ENCODE data around the gene SLC37A3. TPM values are rescaled to one million over a fixed set of nuclear protein-coding genes. Genes with fewer than 3 reads are reported as not detected.

Gene SLC37A3
- total RNA-seq, 1 donor from 2014 or later = 31.1 TPM

DNA sequence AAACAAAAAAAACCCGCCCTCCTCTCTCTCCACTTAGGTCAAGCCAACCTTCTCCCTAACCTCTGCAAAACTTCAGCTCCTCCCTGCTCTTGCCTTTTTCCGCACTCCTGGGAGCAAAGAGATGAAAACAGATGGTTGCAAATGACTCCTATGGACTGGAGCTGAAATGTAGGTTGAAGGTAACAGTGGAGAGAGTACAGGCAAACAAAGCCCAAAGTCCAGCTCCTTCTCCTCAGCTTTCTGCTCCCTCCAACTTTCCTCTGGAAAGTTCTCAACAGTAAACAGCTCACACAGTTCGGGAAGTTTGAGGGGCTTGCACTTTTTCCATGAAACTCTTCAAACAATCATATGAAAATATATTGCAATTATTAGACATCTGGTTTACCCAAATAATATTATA is 90.3 kb downstream of the SLC37A3 start:
- Histone ChIP-seq H3K27me3 (ENCODE audit: low read depth) (no peaks in the 10 kb centered on the region), H3K9me3 (no peaks in the 10 kb centered on the region), H3K27ac (no peak overlapping the region), H3K36me3 (no peaks in the 10 kb centered on the region), H3K4me3 (no peak overlapping the region), H3K4me1 (peaks cover 13% of the 10 kb centered on the region)
- DNase-seq (no peak), ATAC-seq (no peak)
- TF ChIP-seq, protein P1, sequence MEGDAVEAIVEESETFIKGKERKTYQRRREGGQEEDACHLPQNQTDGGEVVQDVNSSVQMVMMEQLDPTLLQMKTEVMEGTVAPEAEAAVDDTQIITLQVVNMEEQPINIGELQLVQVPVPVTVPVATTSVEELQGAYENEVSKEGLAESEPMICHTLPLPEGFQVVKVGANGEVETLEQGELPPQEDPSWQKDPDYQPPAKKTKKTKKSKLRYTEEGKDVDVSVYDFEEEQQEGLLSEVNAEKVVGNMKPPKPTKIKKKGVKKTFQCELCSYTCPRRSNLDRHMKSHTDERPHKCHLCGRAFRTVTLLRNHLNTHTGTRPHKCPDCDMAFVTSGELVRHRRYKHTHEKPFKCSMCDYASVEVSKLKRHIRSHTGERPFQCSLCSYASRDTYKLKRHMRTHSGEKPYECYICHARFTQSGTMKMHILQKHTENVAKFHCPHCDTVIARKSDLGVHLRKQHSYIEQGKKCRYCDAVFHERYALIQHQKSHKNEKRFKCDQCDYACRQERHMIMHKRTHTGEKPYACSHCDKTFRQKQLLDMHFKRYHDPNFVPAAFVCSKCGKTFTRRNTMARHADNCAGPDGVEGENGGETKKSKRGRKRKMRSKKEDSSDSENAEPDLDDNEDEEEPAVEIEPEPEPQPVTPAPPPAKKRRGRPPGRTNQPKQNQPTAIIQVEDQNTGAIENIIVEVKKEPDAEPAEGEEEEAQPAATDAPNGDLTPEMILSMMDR (IDR thresholded peaks at IDR 0.05) = no peak
- intact Hi-C loops (cut with DNase I) = no loop called here

DNA sequence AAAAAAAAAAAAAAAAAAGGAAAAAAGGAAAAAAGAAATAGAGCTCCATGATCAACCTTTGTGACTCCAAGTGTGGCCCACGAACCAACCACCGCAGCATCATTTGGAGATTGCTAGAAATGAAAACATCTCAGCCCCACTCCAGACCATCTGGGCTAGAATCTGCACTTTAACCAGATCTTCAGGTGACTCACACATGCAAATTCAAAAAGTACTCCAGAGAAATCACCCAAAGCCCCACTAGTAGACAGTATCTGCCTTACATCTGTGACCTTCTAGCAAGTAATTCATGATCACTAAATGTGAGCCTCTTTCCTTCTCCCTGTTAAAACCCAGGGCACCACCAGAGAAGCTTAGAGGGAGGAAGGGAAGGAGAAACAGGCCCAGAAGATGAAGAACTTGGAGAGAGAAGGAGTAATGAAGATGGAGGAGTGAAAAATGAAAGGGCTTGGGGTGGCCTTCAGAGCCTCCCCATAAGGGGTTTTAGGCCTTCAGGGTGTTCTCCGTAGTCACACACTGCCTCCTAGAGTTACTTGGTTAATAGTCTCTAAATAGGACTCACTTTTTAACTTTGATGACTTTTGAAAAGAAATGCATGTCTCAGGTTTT is 94.0 kb downstream of the SLC37A3 start:
- ATAC-seq (peak; percentile 73), DNase-seq (no peak)
- no peaks in the 10 kb centered on the region for H3K9me3 ChIP-seq
- no peaks in the 10 kb centered on the region for H3K36me3 ChIP-seq
- no peak overlapping the region for H3K4me3 ChIP-seq
- H3K4me1 ChIP-seq = peaks cover 4% of the 10 kb centered on the region
- no peaks in the 10 kb centered on the region for H3K27me3 ChIP-seq (ENCODE audit: low read depth)
- no peak overlapping the region for H3K27ac ChIP-seq
- intact Hi-C loops (cut with DNase I) = no loop called here
- TF ChIP-seq, protein P1 (IDR thresholded peaks at IDR 0.05) = peak; percentile 45

DNA sequence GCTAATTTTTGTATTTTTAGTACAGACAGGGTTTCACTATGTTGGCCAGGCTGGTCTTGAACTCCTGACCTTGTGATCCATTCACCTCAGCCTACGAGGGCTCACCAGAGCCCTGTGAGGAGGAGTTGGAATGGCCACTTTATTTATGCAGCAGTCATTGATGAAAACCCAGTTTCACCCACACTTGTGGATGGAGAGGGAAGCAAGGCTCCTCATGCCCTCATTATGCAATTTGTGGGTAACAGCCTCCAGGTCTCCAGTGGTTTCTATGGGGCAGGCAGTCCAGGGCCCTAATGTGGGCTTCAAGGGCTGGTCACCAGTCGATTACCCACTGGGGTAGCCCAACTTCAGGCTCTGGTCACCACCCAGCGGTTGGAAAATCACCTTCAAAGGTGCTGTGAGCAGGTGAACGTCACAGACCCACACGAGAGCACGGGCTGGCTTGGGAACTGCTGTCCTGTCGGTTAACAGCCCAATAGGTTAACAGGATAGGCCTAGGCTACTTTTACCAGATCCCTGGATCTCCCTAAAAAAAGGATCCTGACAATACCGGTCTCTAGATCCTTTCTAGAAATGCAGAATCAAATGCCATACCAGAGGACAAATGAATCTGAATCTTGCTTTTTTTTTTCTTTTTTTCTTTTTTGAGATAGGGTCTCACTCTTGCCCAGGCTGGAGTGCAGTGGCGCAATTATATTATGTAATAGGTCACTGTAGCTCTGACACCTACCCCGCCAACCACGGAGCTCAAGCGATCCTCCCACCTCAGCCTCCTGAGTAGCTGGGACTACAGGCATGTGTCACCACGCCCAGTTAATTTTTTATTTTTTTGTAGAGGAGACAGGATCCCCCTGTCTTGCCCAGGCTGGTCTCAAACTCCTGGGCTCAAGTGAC is 97.8 kb downstream of the SLC37A3 start:
- ATAC-seq = no peak
- no peak for DNase-seq
- Histone ChIP-seq H3K27ac (no peak overlapping the region), H3K27me3 (ENCODE audit: low read depth) (no peaks in the 10 kb centered on the region), H3K9me3 (no peaks in the 10 kb centered on the region), H3K4me3 (no peak overlapping the region), H3K36me3 (no peaks in the 10 kb centered on the region), H3K4me1 (peaks cover 4% of the 10 kb centered on the region)
- TF ChIP-seq, protein P1 (IDR thresholded peaks at IDR 0.05) = no peak
- intact Hi-C loops (cut with DNase I) = no loop called here

DNA sequence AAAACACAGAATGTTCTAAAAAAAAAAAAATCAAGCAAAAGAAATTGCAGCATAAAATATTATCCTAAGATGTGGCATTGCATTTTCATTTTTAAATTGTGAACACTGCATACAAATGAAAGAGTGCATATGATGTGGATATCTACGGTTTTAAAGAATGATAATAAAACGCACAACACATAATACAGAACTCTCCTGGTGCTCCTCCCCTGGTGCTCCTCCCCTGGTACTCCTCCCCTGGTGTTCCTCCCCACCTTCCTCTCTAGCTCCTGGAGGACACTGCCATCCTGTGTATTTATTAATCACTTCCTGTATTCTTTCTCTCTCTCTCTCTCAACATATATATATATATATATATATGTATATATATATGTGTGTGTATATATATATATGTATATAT is 100.1 kb downstream of the SLC37A3 start:
- no peaks in the 10 kb centered on the region for H3K4me1 ChIP-seq
- DNase-seq (no peak), ATAC-seq (no peak)
- no peaks in the 10 kb centered on the region for H3K36me3 ChIP-seq
- no peaks in the 10 kb centered on the region for H3K27me3 ChIP-seq (ENCODE audit: low read depth)
- H3K9me3 ChIP-seq = no peaks in the 10 kb centered on the region
- H3K4me3 ChIP-seq = no peak overlapping the region
- intact Hi-C loops (cut with DNase I) = no loop called here
- TF ChIP-seq, protein P1 (IDR thresholded peaks at IDR 0.05) = no peak
- H3K27ac ChIP-seq = no peak overlapping the region

DNA sequence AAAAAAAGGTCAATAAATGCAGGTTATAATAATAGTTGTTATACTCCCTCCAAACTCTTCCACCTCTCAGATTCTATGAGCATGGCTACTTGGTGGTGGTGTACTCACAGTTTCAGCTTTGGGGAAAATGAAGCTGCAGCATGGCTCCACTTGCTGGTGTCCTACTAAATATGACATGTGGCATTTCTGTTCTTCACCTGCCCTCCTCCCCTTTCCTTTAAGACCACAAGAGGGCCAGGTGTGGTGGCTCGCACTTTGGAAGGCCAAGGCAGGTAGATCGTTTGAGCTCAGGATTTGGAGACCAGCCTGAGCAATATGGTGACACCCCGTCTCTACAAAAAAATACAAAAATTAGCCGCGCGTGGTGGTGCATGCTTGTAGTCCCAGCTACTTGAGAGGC is 101.1 kb downstream of the SLC37A3 start:
- TF ChIP-seq, protein P1 (IDR thresholded peaks at IDR 0.05) = no peak
- ATAC-seq (no peak), DNase-seq (no peak)
- H3K4me3 ChIP-seq = no peak overlapping the region
- intact Hi-C loops (cut with DNase I) = no loop called here
- H3K36me3 ChIP-seq = no peaks in the 10 kb centered on the region
- no peaks in the 10 kb centered on the region for H3K9me3 ChIP-seq
- no peaks in the 10 kb centered on the region for H3K27me3 ChIP-seq (ENCODE audit: low read depth)
- no peaks in the 10 kb centered on the region for H3K4me1 ChIP-seq
- no peak overlapping the region for H3K27ac ChIP-seq
